A673 (cell line): ENCODE measurements around the gene EZR. TPM values are rescaled to one million over a fixed set of nuclear protein-coding genes. Genes with fewer than 3 reads are reported as not detected.

Experiments used
- BruUV-seq: library from RNA; stranded (reverse); fragments of 400-500 nt; replicated peaks from 2 replicates; lab custom pipeline; 2021; lab: Mats Ljungman, UMichigan
- CTCF ChIA-PET: fragments of 300-600 bp; sonication (Branson Sonifier 250); formaldehyde crosslinking; loops from one replicate; lab custom pipeline; 2022; ENCODE audit warnings: antibody characterized with exemption; lab: Charles Lee
- POLR2A ChIA-PET: fragments of 300-600 bp; sonication (Branson Sonifier 250); formaldehyde crosslinking; loops from one replicate; lab custom pipeline; 2022; ENCODE audit warnings: antibody characterized with exemption; ENCODE audit not compliant: low non-redundant PET; lab: Charles Lee
- DNase-seq: peaks from one replicate; pipeline ENCODE4 v3.0.0-alpha.2; 2015; ENCODE audit warnings: low spot score
- H3K27ac ChIP-seq: fragments of 200-600 bp; sonication (generic); 2 replicates; pipeline ENCODE4 v1.5.1; 2016; ENCODE audit warnings: mixed run types, low read depth, mild to moderate bottlenecking, mixed read lengths, antibody characterized with exemption, low read length; ENCODE audit not compliant: poor library complexity, severe bottlenecking
- H3K27me3 ChIP-seq: fragments of 200-600 bp; sonication (generic); replicated peaks from 2 replicates; pipeline ENCODE4 v1.6.1; 2017; ENCODE audit warnings: mixed run types, low read depth, mild to moderate bottlenecking, mixed read lengths, antibody characterized with exemption, low read length; ENCODE audit not compliant: insufficient read depth, poor library complexity
- H3K36me3 ChIP-seq: fragments of 200-600 bp; sonication (generic); 2 replicates; pipeline ENCODE4 v1.6.1; 2016; ENCODE audit warnings: mixed run types, mild to moderate bottlenecking, mixed read lengths, antibody characterized with exemption, low read length; ENCODE audit not compliant: insufficient read depth, poor library complexity, severe bottlenecking
- H3K4me1 ChIP-seq: fragments of 200-600 bp; sonication (generic); 2 replicates; pipeline ENCODE4 v1.6.1; 2017; ENCODE audit warnings: mixed run types, mild to moderate bottlenecking, mixed read lengths, antibody characterized with exemption, low read length; ENCODE audit not compliant: insufficient read depth, poor library complexity, severe bottlenecking
- H3K4me3 ChIP-seq: fragments of 200-600 bp; sonication (generic); 2 replicates; pipeline ENCODE4 v1.5.1; 2016; ENCODE audit warnings: low read depth, mixed run types, mild to moderate bottlenecking, mixed read lengths, low read length; ENCODE audit not compliant: poor library complexity, severe bottlenecking
- H3K9me3 ChIP-seq: fragments of 200-600 bp; sonication (generic); 2 replicates; pipeline ENCODE4 v1.6.1; 2016; ENCODE audit warnings: mixed run types, low read depth, mild to moderate bottlenecking, mixed read lengths, antibody characterized with exemption, low read length; ENCODE audit not compliant: poor library complexity, severe bottlenecking
- CTCF ChIP-seq: fragments of 300-800, 200-600 bp; sonication (generic); conservative IDR thresholded peaks from 2 replicates; pipeline ENCODE4 v1.5.1; 2017; ENCODE audit warnings: low read depth, mild to moderate bottlenecking, antibody characterized with exemption, low read length, moderate library complexity, mixed read lengths
- EZH2 ChIP-seq: fragments of 200-600 bp; sonication (generic); IDR thresholded peaks from 2 replicates; pipeline ENCODE4 v1.6.1; 2017; ENCODE audit warnings: borderline replicate concordance, low read depth, mild to moderate bottlenecking, mixed read lengths, antibody characterized with exemption, low read length; ENCODE audit not compliant: poor library complexity, severe bottlenecking
- intact Hi-C: fragments of 100-400 bp; cut with micrococcal nuclease; formaldehyde crosslinking; loops from one replicate; pipeline ENCODE4 v1.10.0; 2022; ENCODE audit not compliant: unreplicated experiment
- total RNA-seq: library from RNA; stranded (reverse); gene quantifications from 2 replicates; pipeline ENCODE4 v1.2.3, GENCODE V29; 2021

EZR gene
- total RNA-seq, 1 experiment from 2014 or later = 144 TPM

- CTCF ChIA-PET = no interaction called here
- no TSS peak for BruUV-seq
- intact Hi-C loops = no loop called here
- Histone ChIP-seq H3K27ac (no peak overlapping the region), H3K4me3 (no peak overlapping the region), H3K9me3 (no peaks in the 10 kb centered on the region), H3K36me3 (no peaks in the 10 kb centered on the region), H3K4me1 (peaks cover 36% of the 10 kb centered on the region), H3K27me3 (no peaks in the 10 kb centered on the region)
- TF ChIP-seq EZH2 = no peak
- no peak for TF ChIP-seq CTCF
- DNase-seq = no peak
- POLR2A ChIA-PET = no interaction called here
Measured at GRCh38 chr6:158850807-158851115, 31.6 kb upstream of the EZR start.

- no TSS peak for BruUV-seq
- CTCF ChIA-PET = no interaction called here
- intact Hi-C loops = no loop called here
- Histone ChIP-seq H3K4me3 (no peak overlapping the region), H3K27ac (no peak overlapping the region), H3K27me3 (no peaks in the 10 kb centered on the region), H3K36me3 (no peaks in the 10 kb centered on the region), H3K9me3 (no peaks in the 10 kb centered on the region), H3K4me1 (peaks cover 36% of the 10 kb centered on the region)
- no peak for TF ChIP-seq EZH2
- no peak for TF ChIP-seq CTCF
- DNase-seq = peak; percentile 63
- POLR2A ChIA-PET = no interaction called here
Measured at GRCh38 chr6:158849899-158850806, 31.0 kb upstream of the EZR start.

GRCh38 chr6:158848490-158848895 lies 29.3 kb upstream of the EZR start:
- Histone ChIP-seq H3K4me1 (peaks cover 23% of the 10 kb centered on the region), H3K4me3 (no peak overlapping the region), H3K36me3 (no peaks in the 10 kb centered on the region), H3K27me3 (no peaks in the 10 kb centered on the region), H3K9me3 (no peaks in the 10 kb centered on the region), H3K27ac (no peak overlapping the region)
- DNase-seq = no peak
- TF ChIP-seq CTCF = no peak
- TF ChIP-seq EZH2 = no peak
- BruUV-seq = no TSS peak
- CTCF ChIA-PET = no interaction called here
- POLR2A ChIA-PET = no interaction called here
- intact Hi-C loops = no loop called here
